ENCODE measurements around the gene ATP7B.

The ATP7B gene

DNA sequence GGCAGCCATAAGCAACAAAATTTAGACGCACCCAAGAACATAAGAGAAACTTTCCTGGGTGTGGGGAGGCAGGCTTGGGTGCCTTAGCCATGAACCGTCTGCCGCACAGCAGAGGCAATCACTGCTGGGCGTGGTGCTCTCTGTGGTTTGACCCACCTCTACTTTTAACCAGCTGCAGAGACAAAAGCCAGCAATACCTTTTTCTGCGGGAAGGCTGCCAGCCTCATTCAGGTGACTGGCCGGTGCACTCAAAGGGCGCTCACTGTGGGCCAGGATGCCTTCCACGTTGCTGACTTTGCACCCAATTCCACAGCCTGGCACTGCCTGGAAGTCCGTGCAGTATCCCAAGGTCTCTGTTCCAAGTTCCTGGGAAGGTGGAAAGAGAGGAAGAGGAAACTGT is 69.1 kb downstream of the ATP7B start:
- no peak for DNase-seq

DNA sequence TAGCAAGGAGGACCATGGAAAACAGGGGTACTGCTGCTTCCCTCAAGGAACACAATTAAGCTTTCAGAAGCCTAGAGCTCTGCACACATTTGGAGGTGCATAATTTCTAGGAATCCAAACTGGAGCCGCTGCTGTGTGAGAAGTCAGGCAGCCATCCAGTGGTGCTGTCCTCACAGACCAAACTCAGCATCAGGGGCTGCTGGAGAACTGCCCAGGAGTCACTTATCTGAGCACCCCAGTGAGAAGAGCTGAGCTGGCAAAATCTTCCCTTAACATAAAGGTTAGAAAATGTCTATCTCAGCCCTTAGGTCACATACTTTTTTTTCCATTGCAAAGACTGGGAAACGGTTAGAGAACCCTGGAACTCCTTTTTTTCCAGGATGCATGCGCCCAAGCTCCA is 72.8 kb downstream of the ATP7B start:
- no peak for DNase-seq

DNA sequence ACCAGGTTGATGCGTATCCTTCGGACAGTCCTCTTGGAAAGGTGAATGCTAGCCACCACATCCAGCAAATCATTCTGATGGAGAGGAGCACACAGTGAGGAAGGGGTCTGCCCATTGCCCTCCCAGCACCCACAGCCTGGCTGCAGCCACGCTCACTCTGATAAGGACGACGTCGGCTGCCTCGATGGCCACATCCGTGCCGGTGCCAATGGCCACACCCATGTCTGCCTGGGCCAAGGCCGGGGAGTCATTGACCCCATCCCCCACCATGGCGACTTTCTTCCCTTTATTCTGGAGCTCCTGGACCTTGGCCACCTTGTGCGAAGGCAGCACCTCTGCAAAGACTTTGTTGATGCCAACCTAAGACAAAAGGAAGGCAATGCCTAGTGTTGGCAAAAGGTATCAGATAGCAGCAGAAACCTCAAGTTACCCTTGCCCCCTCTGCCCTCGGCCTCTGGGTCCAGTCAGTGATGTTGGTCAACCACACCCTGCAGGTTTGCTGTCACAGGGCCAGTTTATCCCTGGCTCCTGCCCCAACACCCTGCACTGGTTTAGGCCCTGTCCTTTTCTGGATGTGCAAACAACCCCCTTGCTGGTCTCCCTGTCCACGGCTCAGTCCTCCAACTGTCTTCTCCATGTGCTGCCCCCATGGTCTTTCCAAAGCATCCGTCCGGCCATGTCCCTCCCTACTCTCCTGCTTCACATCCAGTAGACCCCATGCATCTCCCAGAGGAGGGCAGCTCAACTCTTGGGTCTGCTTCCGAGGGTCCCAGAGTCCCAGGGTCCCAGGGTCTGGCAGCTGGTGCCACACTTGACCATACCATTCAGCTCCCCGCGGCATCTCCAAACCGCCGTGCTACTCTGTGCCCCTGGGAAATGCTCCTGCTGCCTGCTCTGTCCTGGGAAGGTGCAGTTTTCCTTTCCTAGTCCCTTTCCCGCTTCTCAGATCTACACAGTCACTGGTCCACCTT is 73.6 kb downstream of the ATP7B start:
- DNase-seq, result no peak

DNA sequence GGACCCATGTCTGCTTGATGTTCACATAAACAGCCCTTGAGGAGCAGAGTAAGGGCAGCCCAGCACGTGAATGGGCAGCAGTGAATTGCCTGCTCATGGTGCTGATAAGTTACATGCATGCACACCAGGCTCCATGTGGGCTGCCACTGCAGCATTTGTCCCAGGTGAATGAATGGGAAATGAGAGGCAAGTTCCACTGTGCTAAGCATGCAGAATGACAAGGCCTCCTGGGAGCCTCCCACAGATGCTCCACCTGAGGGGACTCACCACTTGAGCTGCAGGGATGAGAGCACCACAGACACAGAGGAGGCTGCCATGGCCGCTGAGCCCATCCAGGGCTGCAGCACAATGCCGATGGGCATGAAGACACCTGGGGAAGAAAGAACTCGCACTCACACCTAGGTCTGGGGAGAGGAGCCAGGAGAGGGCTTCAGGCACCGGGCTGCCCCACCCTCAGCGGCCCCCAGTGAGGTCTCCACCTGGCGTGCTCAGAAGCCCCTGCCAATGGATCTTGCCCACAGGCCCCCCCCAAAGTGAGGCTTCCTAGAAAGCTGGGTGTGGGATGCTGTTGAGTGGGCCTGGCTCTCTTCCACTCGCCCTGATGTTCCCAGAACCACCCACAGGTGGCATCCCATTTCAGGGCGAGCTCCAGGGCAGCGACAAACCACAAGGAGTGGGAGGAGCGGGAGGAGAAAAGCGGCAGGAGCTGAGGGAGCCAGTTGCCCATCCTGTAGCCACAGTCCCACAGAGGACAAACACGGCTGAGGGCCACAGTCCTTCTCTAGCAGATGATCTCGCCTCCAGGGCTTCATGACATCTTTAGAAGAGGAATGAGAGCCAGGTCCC is 75.7 kb downstream of the ATP7B start:
- no peak for DNase-seq

DNA sequence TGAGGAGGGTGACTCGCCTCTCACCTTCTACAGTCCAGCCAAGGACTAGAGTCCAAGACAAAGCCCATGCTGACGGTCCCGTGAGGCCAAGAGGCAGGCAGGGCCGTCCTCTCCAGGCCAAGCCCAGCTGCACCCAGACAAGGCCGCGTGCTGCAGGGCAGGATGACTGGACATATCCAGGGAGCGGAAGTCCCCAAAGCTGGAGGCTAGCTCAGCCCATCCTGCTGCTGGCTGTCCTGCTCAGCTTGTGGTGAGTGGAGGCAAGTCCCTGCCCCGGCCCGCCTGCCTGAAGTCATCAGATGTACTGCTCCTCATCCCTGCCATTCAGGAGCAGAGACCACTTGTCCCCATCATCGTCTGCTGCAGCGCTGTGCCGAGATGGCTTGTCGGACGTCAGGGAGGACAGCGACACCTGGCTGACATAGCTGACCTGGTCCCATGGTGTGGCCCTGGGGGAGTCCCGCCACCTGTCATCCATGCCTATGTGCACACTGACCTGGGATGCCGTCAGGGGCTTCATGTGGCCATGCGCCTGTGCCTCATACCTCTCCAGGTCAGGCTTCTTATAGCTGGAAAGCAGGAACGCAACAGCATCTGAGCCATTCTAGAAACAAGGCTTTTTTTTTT is 76.7 kb downstream of the ATP7B start:
- DNase-seq, result no peak

DNA sequence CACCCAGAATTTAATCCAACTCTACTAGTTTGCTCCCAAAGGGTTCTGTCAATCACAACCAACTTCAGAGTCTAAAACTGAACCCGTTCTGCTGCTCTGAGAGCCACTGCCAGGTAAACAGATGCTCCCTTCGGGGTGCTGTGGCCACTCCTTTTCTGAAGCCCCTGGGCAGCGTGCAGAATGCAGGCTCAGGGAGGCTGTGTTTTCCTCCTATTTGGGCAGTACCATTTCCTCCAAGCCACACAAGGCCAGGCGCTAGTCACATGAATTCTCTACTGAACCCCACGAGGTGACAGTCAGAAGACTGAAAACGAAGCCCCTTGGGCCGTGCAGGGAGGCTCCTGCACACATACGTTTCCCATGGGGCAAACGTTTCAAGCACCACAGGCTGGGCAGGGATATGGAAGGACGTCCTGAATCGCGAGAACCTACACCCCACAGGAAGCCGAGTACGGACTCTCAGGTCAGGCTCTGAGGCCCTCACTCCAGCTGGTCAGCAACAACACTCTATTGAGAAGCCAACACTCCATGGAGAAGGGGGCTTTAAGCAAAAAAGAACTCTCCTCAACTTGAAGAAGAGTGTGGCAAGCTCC is 77.7 kb downstream of the ATP7B start:
- no peak for DNase-seq

DNA sequence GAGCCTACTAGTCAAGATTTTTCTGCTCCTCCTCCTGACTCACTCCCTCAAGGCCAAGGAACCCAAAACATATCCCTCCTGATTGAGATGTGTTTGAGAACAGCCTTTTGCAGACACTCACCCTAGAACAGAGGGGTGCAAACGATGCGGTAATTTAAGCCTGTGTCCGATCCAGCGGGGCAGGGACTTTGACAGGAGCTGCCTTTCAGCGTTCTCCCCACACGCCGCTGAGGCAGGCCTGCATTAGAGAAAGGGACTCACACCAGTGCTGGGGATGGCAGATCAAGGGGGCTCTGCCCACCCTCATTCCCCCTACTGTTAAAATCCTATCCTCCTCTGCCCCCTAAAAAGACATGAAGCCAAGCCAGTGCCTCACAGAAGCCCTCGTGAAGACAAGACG is 79.0 kb downstream of the ATP7B start:
- DNase-seq, result no peak

DNA sequence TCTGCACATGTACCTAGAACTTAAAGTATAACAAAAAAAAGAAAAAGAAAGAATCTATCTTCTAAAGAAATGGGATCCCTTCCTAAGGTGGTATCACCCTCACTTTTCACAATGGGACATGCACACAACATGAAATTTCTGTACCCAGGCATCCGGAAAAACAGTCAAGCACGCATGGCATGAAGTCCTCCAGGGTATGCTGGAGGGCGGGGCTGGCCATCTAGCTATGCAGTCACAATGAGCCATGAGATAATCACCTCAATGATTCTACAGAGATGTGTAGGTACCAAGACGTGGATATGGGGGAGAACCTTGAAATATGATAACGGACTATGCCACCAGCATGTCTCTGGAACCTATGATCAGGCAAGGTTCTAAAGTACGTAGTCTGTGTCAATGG is 79.6 kb downstream of the ATP7B start:
- DNase-seq, result no peak

DNA sequence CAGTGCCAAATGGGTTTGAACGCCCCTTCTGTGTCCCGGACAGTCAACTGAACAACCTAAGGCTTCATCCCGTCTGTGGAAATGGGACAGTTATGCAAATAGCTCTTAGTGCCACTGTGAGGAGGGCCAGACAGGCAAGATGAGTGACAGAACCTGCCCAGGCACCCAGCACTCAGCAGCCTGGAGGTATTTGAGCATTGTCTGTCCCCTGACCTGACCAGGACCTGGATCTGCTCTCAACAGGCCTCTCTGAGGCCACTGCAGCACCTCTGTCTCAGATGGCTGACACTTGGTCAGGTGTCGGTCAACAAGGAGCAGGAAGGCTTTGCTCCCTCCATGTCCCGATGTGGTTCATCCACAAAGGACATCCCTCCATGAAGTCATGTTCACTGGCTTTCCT is 81.6 kb downstream of the ATP7B start:
- no peak for DNase-seq

DNA sequence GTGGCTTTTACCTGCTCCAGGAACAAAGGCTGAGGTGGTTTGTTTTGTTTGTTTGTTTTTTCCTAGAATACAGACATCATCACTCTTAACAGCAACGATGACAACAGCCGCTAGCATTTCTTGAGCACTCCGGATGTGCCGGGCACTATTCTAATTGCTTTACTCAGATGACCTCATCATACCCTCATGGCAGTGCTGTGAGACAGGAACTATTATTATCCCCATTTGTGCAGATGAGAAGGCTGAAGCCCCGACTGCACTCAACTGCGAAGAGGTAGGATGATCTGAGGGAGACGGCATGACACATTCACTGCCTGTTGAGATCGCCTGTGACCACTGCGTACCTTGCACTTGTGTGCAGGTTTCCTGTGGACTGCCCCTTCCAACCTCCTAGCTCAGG is 83.0 kb downstream of the ATP7B start:
- DNase-seq, result no peak

DNA sequence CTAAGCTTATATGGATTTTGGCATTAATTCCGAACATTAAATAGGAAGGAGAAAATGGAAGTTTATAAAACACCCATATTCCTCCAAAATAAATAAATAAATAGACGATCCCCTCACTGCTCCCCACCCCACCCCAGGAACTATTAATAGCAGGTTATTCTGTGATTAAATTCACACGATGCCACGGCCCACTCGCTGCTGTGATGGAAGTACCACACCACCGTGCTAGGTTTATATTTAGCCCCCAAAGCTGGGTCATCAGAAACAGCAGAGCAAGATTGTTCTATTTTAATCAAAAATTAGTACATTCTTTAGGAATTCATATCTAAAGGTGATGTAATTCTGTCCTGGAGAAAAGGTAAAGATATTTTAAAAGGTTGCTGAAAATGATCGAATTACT is 84.1 kb downstream of the ATP7B start:
- DNase-seq, result no peak

DNA sequence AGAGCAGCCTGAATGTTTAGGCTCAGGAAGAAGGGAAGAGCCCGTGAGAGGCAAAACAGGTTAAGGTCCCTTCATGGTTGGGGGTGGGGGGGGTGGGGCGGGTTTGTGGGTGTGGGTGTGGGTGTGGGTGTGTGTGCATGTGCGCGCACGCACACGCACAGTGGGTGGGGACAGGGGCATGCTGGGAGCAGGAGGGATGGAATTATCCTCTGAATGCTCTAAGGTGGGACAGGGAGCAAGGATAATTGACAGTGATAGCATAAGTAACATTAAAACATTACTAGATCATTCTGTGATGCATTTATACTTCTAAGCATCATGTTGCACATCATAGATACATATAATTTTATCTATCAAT is 84.7 kb downstream of the ATP7B start:
- no peak for DNase-seq

DNA sequence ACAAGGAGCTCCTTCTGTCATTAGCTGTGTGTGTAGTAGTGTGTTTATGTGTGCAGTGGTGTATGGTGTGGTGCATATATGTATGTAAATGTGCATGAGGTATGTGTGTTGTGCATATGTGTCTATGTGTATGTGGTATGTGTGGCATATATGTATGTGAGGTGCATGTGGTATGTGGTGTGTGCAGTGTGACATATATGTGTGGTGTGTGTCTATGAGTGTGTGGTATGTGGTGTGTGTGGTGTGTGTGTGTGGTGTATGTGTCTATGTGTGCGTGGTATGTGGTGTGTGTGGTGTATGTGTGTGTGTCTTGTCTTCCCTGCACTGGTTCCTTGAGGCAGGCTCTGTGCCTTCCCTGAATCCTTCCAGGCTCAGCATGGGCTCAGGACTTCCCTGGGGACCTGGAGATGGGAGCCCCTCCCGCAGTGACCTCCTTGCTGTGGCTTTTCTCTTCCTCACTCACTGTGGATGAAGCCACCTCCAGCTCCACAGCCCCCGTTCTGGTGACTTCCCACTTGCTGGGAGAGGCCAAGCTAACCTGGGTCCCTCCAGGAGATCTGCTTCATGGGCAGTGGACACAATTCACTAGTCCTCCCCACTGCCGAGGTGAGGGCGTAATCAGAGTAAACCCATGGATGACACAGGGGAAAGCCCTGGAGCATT is 85.3 kb downstream of the ATP7B start:
- no peak for DNase-seq

DNA sequence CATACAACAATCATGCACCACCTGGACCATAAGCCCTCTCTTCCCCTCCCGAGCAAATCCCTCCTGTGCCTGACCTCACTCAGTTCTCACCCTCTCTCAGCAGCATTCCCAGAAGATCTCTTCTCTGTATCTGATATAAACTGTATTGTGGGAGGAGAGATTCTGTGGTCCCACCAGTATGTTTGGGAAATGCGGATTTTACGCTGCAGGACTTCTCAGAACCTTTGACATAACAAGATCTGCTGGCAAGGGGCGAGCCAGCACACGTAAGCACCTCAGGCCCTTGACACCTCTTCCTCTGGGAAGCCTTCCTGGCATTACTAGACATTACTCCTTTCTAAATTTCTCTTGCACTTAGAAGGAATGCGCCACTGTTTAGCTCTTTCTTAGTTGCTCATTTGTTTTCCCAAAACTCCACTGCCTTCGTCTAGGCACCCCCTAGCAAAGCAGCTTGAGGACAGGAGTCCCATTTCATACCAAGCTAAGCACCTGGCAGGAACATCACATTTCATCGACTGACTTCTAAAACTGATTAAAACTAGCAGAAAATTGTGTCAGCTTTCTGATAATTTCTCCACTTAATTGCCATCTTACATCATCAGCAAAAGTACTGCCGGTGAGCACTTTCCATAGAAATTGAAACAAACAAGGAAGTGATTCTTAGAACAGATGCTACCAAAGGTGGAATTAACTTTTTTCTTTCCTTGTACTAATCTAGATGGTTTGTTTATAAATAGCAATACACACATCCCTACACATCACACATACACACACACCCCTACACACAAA is 86.3 kb downstream of the ATP7B start:
- no peak for DNase-seq

DNA sequence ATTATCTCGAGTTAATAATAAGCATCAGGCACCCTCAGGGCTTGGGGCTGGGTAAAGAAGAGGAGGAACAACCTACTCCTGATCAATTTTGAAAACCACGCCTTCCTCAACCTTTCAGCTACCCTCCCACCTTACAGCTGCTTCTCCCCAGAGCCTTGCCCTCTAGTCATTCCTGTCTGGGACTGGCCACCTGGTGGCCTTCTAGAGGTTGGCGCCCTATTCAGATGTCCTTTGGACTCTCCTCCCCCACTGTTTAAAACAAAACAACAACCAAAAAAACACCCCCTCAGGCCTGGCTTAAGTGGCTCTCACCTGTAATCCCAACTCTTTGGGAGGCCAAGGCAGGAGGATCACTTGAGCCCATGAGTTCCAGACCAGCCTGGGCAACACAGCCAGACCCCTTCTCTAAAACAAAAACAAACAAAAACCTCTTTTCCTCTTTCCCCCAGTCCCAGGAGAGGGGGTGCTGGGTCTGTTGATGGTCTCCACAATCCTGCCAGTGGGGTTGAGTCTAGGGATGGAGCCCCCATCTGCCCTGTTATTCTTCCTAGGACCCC is 87.2 kb downstream of the ATP7B start:
- no peak for DNase-seq

DNA sequence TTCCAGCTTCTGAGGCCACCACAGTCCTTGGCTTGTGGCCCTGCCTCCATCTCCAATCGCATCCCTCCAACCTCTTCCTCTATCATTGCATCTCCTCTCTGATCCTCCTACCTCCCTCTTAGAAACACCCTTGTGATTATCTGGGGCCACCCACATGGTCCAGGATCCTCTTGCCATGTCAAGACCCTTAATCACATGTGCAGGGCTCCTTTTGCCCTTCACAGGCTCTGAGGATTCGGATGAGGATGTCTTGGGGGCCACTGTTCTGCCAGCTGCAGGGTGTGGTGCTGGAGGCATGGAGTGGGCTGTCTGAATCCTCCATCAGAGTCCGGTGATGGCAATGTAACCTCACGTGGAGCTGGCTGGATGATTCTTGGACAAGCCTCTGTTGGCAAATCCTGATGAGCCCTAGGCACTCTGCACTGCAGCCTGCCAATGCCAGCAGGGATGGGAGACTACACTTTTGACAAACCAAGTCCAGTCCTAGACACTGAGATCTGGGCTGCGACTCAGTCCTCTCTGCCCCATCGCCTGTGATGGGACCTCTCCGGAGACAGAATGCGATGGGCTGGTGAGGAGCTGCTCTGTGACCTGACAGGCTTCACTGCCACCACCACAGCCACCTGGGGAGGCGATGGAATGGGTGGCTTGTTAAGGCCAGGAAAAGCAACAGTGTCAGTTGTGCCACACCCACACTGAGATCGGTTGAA is 88.3 kb downstream of the ATP7B start:
- DNase-seq, result no peak

DNA sequence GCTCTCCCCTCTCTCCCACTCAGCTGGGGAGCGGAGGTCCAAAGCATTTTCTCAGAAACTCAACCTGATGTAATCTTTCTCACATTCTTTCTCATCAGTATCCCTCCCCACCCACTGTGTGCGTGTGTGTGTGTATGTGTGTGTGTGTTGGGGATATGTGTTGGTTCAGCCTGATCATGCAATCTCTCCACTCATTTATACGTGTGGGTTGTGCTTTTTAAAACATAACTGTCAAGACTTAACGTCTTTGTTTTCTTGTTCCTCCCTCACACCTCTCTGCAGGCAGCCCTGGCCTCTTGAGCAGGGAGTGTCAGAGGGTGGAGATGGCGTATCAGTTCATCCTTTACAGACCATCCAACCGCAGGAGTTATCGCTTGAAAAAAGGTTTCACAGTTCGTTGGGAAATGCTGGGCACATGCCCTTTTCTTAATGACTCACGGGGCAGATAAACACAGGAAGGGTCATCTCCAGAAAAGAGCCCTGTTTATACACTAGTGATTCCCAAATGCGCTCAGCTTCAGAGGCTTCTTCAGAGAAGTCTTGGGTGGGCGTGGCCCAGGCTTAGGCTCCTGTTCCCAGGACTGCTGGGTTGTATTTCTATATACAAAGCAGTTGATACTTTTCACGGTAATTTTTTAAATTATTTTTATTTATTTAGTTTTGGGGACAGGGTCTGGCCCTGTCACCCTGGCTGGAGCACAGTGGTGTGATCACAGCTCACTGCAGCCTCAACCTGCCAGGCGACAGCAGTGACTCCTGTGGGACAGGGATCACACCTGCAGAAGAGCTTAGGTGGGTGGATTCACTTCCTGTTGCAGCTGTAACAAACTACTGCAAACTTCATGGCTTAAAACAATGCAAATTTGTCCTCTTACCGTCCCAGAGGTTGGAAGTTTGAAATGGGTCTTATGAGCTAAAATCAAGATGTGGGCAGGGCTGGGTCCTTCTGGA is 89.2 kb downstream of the ATP7B start:
- no peak for DNase-seq

DNA sequence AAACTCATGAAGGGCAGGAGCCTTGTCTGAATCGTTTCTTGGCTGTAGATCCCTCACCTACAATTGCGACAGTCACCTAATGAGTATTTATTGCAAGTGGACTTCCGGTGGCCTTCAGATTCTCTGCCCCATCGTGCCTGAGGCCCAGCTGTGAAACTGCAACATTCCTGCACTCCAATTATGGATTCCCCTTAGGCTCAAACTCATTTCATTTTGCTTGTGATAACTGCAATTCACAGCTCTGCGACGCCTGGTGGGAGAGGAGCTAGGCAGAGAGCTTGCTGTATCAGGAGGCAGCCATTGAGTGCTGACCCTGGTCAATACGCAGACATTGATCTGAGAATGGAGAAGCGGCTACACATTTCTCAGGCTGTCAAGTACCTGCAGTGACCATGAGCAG is 90.5 kb downstream of the ATP7B start:
- no peak for DNase-seq

DNA sequence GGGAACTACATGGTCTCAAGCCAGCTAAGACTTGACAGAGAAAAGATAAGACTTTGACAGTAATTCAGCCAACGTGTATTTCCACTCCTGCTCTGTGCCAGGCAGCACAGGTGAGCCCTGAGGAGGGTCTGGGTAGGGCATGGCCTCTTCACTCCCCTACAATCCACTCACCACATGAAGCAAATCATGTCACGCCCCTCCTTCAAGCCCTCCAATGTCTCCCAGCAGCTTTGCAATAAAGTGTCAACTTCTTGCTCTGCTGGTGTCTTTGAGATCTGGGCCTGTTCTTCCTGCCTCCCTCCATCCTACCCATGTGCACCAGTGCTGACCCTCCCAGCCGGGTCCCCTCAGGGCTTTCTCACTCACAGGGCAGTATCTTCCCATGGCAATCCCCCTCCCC is 91.0 kb downstream of the ATP7B start:
- DNase-seq, result no peak

DNA sequence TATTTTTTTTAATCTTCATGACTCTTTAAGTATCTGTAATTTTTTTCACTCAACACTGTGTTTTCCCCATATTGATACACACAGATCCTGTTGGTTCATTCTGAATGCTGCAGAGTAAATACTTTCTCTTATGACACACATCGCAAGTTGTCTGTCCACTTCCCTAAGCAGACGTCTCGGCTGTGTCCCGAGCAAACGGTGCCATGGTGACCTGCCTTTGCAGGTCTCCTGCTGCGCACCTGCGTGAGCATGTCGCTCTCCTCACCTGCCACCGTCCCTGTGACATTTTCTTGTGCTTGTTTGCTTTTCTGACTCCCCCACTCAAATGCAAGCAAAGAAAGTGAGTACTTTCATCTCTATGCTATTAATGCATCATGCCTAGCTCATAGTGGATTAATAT is 91.7 kb downstream of the ATP7B start:
- DNase-seq, result no peak
